D721Med (cell line): ENCODE measurements around the gene OSTN.
"Not testable (repeated sequence)": the region's sequence is repeated elsewhere in the genome, so short reads cannot be mapped to it uniquely, and the experiment has no call there.

ENCODE experiments used
- DNase-seq: peaks from one replicate; pipeline ENCODE4 v3.0.0; 2011; ENCODE audit warnings: low spot score; ENCODE audit not compliant: insufficient read length
- FAIRE-seq: peaks from 2 replicates; lab custom pipeline; 2011; peaks lifted over from hg19 to GRCh38; lab: Jason Lieb, UNC
- TF ChIP-seq, protein P1 (sequence below): IDR thresholded peaks from 2 replicates; pipeline ENCODE4 v1.5.1; 2012; ENCODE audit warnings: mild to moderate bottlenecking, control low read depth; ENCODE audit not compliant: insufficient read depth; ENCODE audit errors: missing control alignments

OSTN gene

DNA sequence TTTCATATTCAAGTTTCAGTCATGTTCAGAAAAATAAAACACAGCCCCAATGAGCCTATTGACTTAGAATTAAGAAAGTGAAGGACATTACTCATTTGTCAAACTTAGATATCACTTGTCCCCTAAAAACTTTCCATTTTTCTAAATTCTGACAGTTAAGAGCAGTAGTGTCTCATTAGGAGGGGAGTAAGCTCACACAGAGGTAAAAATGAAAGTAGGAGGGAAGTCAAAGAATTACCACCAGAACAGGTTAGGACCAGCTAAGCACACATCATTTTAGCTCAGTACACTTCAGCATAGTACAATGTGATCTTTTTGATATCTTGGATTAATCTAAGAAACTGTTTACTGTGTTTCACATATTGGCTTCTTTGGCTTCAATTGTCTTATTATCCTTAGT, 64.3 kb downstream of the OSTN start:
- TF ChIP-seq, protein P1, sequence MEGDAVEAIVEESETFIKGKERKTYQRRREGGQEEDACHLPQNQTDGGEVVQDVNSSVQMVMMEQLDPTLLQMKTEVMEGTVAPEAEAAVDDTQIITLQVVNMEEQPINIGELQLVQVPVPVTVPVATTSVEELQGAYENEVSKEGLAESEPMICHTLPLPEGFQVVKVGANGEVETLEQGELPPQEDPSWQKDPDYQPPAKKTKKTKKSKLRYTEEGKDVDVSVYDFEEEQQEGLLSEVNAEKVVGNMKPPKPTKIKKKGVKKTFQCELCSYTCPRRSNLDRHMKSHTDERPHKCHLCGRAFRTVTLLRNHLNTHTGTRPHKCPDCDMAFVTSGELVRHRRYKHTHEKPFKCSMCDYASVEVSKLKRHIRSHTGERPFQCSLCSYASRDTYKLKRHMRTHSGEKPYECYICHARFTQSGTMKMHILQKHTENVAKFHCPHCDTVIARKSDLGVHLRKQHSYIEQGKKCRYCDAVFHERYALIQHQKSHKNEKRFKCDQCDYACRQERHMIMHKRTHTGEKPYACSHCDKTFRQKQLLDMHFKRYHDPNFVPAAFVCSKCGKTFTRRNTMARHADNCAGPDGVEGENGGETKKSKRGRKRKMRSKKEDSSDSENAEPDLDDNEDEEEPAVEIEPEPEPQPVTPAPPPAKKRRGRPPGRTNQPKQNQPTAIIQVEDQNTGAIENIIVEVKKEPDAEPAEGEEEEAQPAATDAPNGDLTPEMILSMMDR, result no peak
- no peak for DNase-seq
- FAIRE-seq, result peak; percentile 56

DNA sequence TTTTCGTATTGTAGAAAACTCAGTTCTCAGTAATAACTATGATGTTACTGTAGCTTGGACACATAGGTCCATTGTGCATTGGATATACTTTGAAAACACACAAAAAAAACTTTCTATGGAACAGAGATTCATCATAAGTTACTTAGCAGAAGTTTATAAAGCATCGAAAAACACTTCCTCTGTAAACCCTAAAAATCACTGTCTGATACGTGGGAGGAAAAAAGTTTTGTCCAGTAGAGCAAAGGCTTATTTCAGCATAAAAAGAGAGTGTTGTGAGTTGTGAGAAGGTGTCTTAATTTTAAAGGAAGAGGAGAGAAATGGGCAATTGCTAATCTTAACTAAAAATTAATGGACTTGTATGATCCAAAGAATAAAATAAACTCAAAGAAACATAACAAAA, 64.8 kb downstream of the OSTN start:
- FAIRE-seq, result no peak
- DNase-seq, result no peak
- TF ChIP-seq, protein P1, result no peak

DNA sequence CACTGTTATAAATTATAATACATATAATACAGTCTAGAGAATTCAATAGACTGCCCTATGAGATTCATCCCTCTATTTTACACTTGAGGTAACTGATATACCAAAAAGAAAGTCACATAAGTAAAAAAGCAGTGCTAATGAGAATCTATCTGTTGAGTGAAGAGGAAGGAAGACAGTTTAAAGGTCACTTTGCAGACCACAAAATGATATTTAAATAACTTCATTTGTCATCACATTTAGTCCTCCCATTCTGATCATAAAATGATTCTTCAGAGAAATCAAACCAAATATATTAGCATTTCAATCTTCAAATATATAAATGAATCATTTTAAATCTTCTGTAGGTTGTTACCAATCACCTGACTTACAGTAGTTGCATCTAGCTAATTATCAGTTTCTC, 69.7 kb downstream of the OSTN start:
- TF ChIP-seq, protein P1, result no peak
- DNase-seq (no peak), FAIRE-seq (no peak)

DNA sequence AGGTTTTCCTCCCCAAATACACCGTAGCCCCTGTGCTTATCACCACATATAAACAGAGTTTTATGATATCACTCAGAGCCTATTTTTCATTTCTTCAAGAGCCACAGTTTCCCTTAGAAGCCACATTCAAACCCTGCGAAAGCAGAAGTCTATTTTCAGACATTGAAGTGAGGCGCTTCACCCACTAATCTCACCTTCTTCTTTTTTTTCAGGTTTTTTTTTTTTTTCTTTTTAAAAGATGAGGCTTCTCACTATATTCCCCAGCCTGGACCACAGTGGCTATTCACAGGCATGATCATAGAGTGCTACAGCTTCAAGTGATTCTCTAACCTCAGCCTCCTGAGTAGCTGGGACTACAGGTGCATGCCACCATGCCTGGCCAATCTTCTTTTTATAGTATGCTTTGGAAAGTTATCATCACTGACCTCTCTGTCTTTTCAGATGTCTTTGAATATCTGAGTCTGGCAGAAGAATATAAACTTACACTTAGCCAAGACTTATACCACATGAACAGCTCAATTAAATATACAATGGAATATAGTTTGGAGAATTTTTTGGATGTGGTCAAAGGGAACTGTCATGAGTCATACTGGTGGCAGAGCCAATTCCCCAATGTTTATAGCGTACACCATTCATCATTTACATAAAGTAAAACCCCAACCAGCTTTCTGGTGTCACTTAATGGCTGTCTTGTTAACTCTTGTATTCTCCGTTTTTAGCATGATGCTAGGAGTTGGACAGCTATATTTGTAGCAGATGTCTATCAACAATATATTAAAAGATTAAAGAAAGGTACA, 70.4 kb downstream of the OSTN start:
- TF ChIP-seq, protein P1, result no peak
- FAIRE-seq (no peak), DNase-seq (no peak)

DNA sequence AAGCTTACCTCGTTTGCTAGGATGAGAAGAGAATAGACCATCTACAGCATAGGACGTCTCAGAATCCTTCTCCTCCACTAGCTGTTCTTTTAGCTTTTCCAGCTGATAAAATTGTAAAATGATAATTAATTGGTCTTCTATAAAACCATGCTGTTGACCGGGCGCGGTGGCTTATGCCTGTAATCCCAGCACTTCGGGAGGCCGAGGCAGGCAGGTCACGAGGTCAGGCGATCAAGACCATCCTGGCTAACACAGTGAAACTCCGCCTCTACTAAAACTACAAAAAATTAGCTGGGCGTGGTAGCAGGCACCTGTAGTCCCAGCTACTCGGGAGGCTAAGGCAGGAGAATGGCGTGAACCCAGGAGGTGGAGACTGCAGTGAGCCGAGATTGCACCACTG, 76.2 kb downstream of the OSTN start:
- not testable (repeated sequence) for FAIRE-seq, DNase-seq

DNA sequence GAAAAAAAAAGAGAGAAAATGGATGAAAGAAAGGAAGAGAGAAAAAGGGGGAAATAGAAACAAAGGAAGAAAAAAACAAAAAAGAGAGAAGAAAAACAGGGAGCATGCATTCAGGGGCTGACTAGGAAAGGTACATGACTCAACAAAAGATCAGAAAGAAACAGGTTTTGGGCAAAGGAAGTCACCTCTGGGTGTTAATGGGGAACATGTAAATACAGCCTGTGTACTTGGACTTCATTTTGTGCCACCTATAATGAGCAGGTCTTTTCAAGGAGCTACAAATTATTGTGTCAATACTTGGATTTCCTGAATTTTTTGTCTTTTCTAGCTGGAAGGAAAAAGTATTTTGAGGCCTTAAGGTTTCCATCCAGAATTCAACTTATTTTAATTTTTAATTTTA, 76.7 kb downstream of the OSTN start:
- no peak for FAIRE-seq
- no peak for DNase-seq
- TF ChIP-seq, protein P1, result no peak

DNA sequence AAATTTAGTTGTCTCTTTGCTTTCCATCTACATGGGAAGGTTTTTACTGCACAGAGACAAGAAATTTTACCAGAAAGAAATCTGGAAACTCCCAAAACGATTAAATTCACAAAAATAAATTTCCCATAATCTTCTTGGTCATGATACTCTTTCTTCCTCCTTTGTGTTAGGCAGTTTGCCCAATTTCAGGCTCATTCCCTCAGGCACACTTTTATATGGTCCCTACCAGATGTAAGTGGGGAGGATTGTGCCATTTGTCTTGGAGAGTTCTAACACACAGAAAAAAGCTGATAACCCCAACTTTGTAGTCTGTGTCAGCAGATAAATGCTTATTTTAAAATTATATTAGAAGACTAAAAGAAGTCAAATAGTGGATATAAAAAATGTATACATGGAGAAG, 81.1 kb downstream of the OSTN start:
- FAIRE-seq (no peak), DNase-seq (no peak)
- TF ChIP-seq, protein P1, result no peak

DNA sequence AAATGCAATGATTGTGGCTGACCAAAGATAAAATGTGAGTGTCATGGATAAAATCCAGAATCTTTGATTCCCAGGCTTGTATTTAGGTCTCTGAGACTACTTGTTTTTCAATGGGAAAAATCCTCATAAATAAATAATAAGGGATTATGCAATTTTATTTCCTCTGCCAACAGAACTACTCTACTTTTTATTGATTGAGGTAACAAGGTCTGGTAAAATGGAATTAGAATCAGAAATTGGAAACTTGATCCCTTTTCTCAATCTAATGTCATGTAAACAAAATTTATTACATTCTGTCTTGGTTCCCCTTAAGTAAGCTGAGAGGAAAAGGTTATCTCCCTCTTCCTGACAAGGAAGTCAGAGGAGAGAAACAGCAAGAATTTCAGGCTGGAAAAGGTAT, 81.8 kb downstream of the OSTN start:
- no peak for FAIRE-seq
- TF ChIP-seq, protein P1, result no peak
- no peak for DNase-seq
